LoVo (cell line): ENCODE results near the gene LIG3.
"Not testable (repeated sequence)": the region's sequence is repeated elsewhere in the genome, so short reads cannot be mapped to it uniquely, and the experiment has no call there.

Experiments used
- DNase-seq: peaks from one replicate; pipeline ENCODE4 v3.0.0-alpha.2; 2016; ENCODE audit warnings: low spot score

The LIG3 gene

GRCh38 chr17:35044181-35044580, 63.9 kb downstream of the LIG3 start:
- no peak for DNase-seq

- not testable (repeated sequence) for DNase-seq
These were observed 65.2 kb downstream of the LIG3 start for GRCh38 chr17:35045458-35045979.

- DNase-seq: no peak
These were observed 65.9 kb downstream of the LIG3 start for GRCh38 chr17:35046245-35046644.

- no peak for DNase-seq
These were observed 66.5 kb downstream of the LIG3 start for GRCh38 chr17:35046740-35047283.

- DNase-seq: no peak
These were observed 68.5 kb downstream of the LIG3 start for GRCh38 chr17:35048685-35049379.

GRCh38 chr17:35050170-35050569, 69.9 kb downstream of the LIG3 start:
- DNase-seq: no peak

GRCh38 chr17:35051183-35051578, 70.9 kb downstream of the LIG3 start:
- no peak for DNase-seq

GRCh38 chr17:35051579-35052240, 71.4 kb downstream of the LIG3 start:
- DNase-seq: no peak

GRCh38 chr17:35052241-35052610, 71.9 kb downstream of the LIG3 start:
- no peak for DNase-seq

- DNase-seq: no peak
These were observed 72.5 kb downstream of the LIG3 start for GRCh38 chr17:35052780-35053179.

GRCh38 chr17:35053204-35053603, 72.9 kb downstream of the LIG3 start:
- DNase-seq: no peak

GRCh38 chr17:35056013-35056412, 75.7 kb downstream of the LIG3 start:
- DNase-seq: no peak

GRCh38 chr17:35057332-35057915, 77.1 kb downstream of the LIG3 start:
- DNase-seq: no peak
